HepG2 (cell line): ENCODE measurements around the gene MECR. TPM values are rescaled to one million over a fixed set of nuclear protein-coding genes. Genes with fewer than 3 reads are reported as not detected.

Experiments used
- DPF2 ChIP-seq: sonication (generic); formaldehyde crosslinking; IDR thresholded peaks from 2 replicates; pipeline ENCODE4 v1.4.0; 2020; ENCODE audit warnings: mild to moderate bottlenecking, low read depth, missing genetic modification reagents, borderline replicate concordance
- FOXM1 ChIP-seq: sonication (generic); formaldehyde crosslinking; IDR thresholded peaks from 2 replicates; pipeline ENCODE4 v1.5.0; 2020; ENCODE audit warnings: missing genetic modification reagents
- HMG20A ChIP-seq: IDR thresholded peaks from 2 replicates; pipeline ENCODE4 v1.6.1; 2016; ENCODE audit warnings: borderline replicate concordance
- HNF4G ChIP-seq, 2 experiments: sonication (generic) in 1 of 2; formaldehyde crosslinking in 1 of 2; IDR thresholded peaks; 2 replicates each; pipeline versions ENCODE4 v1.4.0 to v1.6.1; 2011 to 2020; ENCODE audit warnings: borderline replicate concordance in 2 of 2, low read depth in 2 of 2, mild to moderate bottlenecking in 2 of 2, low read length in 1 of 2, missing genetic modification reagents in 1 of 2, moderate library complexity in 1 of 2
- KLF15 ChIP-seq: sonication (generic); formaldehyde crosslinking; IDR thresholded peaks from 2 replicates; pipeline ENCODE4 v1.8.1; 2023; ENCODE audit warnings: borderline replicate concordance, mild to moderate bottlenecking, inconsistent platforms, missing genetic modification reagents, mixed read lengths
- LCORL ChIP-seq, 2 experiments: fragments of 450-650 bp in 1 of 2; sonication (generic) in 1 of 2; formaldehyde crosslinking in 1 of 2; IDR thresholded peaks; 2 replicates each; pipeline versions ENCODE4 v1.5.0 to v1.6.1; 2017 to 2020; ENCODE audit warnings: antibody characterized with exemption in 1 of 2, missing genetic modification reagents in 1 of 2
- ZNF274 ChIP-seq: sonication (generic); formaldehyde crosslinking; IDR thresholded peaks from 2 replicates; pipeline ENCODE4 v1.5.1; 2020; ENCODE audit warnings: mild to moderate bottlenecking, missing genetic modification reagents
- ZNF510 ChIP-seq: sonication (generic); formaldehyde crosslinking; IDR thresholded peaks from 2 replicates; pipeline ENCODE4 v1.4.0; 2020; ENCODE audit warnings: low read depth, mild to moderate bottlenecking, missing genetic modification reagents
- ZNF660 ChIP-seq: sonication (generic); formaldehyde crosslinking; IDR thresholded peaks from 2 replicates; pipeline ENCODE4 v1.5.1; 2020; ENCODE audit warnings: mild to moderate bottlenecking, low read depth, missing genetic modification reagents, borderline replicate concordance
- ZNF703 ChIP-seq: sonication (generic); formaldehyde crosslinking; IDR thresholded peaks from 2 replicates; pipeline ENCODE4 v1.5.1; 2020; ENCODE audit warnings: missing genetic modification reagents, mild to moderate bottlenecking, moderate library complexity, borderline replicate concordance
- polyA plus RNA-seq, 8 experiments: library from polyadenylated mRNA; depleted of rRNA in 3 of 8; stranded (reverse) in 7 of 8; unstranded in 1 of 8; fragments of >200 nt; fragmentation: Illumina TruSeq in 4 of 8; extraction: Trizol in 4 of 8; gene quantifications; 2 replicates each; pipeline versions ENCODE4 v1.2.1 to v1.2.3, GENCODE V29; 2011 to 2016; ENCODE audit warnings: low read depth in 4 of 8, missing spikeins in 1 of 8, mixed read lengths in 1 of 8; ENCODE audit not compliant: insufficient read depth in 1 of 8
- total RNA-seq, 5 experiments: library from RNA; depleted of rRNA; stranded (reverse); fragments of >200 nt; fragmentation: Illumina TruSeq; extraction: Trizol; gene quantifications; 2 replicates each; pipeline ENCODE4 v1.2.3, GENCODE V29; 2016; ENCODE audit warnings: low read depth in 1 of 5
- TF ChIP-seq, protein P1 (sequence below): sonication (generic); formaldehyde crosslinking; IDR thresholded peaks from 2 replicates; pipeline ENCODE4 v1.4.0; 2020; ENCODE audit warnings: mild to moderate bottlenecking, low read depth, missing genetic modification reagents
- TF ChIP-seq, protein P2 (sequence below): IDR thresholded peaks from 2 replicates; pipeline ENCODE4 v1.6.1; 2016; ENCODE audit warnings: low read depth, missing genetic modification reagents, missing compliant biosample characterization
- TF ChIP-seq, protein P3 (sequence below), 2 experiments: sonication (generic) in 1 of 2; formaldehyde crosslinking in 1 of 2; IDR thresholded peaks; 2 replicates each; pipeline versions ENCODE4 v1.6.1 to v1.9.0; 2014 to 2022; ENCODE audit warnings: antibody characterized with exemption in 1 of 2, borderline replicate concordance in 1 of 2, inconsistent platforms in 1 of 2, low read depth in 1 of 2, missing genetic modification reagents in 1 of 2

Gene MECR
- total and polyA plus RNA-seq, 2 of the 13 experiments (the other 11 are each of a cell fraction or from before 2014, with no cell fraction given), result 18.8 to 24.9 TPM

DNA sequence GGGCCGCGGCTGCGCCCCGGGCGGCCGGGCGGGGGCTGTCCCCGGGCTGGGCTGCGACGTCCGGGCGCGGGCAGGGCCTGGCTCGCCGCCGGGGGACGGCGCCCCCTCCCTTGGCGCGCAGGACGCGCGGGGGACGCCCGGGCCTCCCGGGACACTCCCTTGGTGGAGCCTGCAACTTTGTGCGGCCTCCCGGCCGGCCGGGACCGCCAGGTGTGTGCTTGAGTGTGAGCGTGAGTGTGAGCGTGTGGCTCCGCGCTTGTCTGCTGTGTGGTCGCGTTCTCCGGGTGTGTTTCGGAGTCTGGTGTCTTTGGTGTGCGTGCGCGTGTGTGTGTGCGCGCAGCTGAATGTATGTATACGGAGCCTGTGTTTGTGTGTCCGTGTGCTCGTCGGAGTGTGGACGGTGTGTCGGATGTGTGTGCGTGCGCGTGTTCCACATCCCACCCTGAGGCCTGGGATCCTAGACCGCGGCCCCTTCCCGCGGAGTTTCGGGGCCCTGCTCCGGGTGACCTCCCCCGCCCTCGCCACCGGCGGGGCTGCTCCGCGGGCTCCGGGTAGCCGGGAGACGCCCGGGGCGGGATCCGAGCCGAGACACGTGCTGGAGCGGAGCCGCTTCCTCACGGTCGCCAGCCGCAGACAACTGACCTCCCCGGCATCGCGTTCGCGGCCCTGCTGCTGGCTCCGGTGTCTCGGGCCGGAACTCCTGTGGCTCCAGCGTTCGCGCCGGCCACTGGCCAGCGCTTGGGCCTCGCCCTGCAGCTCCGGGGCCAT is 7.3 kb upstream of the MECR start (continued):
- TF ChIP-seq, protein P1, sequence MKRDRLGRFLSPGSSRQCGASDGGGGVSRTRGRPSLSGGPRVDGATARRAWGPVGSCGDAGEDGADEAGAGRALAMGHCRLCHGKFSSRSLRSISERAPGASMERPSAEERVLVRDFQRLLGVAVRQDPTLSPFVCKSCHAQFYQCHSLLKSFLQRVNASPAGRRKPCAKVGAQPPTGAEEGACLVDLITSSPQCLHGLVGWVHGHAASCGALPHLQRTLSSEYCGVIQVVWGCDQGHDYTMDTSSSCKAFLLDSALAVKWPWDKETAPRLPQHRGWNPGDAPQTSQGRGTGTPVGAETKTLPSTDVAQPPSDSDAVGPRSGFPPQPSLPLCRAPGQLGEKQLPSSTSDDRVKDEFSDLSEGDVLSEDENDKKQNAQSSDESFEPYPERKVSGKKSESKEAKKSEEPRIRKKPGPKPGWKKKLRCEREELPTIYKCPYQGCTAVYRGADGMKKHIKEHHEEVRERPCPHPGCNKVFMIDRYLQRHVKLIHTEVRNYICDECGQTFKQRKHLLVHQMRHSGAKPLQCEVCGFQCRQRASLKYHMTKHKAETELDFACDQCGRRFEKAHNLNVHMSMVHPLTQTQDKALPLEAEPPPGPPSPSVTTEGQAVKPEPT, result no peak
- TF ChIP-seq ZNF510 (CRISPR knock-in tag) (0 out of 2 replicates have a peak, but pooled peaks have one; percentile 42), FOXM1 (no peak), ZNF274 (CRISPR knock-in tag) (no peak), HNF4G (IDR thresholded peaks at IDR 0.05; ENCODE audit: borderline replicate concordance, low read depth, low read length) (no peak), HNF4G (CRISPR knock-in tag; IDR thresholded peaks at IDR 0.05; ENCODE audit: borderline replicate concordance, low read depth) (no peak), KLF15 (CRISPR knock-in tag) (no peak), ZNF703 (CRISPR knock-in tag) (no peak), DPF2 (no peak), HMG20A (CRISPR knock-in tag) (no peak), LCORL (IDR thresholded peaks at IDR 0.05) (no peak), LCORL (CRISPR knock-in tag; IDR thresholded peaks at IDR 0.05) (0 out of 2 replicates have a peak, but pooled peaks have one; percentile 11), ZNF660 (CRISPR knock-in tag) (no peak)
- TF ChIP-seq, protein P2, sequence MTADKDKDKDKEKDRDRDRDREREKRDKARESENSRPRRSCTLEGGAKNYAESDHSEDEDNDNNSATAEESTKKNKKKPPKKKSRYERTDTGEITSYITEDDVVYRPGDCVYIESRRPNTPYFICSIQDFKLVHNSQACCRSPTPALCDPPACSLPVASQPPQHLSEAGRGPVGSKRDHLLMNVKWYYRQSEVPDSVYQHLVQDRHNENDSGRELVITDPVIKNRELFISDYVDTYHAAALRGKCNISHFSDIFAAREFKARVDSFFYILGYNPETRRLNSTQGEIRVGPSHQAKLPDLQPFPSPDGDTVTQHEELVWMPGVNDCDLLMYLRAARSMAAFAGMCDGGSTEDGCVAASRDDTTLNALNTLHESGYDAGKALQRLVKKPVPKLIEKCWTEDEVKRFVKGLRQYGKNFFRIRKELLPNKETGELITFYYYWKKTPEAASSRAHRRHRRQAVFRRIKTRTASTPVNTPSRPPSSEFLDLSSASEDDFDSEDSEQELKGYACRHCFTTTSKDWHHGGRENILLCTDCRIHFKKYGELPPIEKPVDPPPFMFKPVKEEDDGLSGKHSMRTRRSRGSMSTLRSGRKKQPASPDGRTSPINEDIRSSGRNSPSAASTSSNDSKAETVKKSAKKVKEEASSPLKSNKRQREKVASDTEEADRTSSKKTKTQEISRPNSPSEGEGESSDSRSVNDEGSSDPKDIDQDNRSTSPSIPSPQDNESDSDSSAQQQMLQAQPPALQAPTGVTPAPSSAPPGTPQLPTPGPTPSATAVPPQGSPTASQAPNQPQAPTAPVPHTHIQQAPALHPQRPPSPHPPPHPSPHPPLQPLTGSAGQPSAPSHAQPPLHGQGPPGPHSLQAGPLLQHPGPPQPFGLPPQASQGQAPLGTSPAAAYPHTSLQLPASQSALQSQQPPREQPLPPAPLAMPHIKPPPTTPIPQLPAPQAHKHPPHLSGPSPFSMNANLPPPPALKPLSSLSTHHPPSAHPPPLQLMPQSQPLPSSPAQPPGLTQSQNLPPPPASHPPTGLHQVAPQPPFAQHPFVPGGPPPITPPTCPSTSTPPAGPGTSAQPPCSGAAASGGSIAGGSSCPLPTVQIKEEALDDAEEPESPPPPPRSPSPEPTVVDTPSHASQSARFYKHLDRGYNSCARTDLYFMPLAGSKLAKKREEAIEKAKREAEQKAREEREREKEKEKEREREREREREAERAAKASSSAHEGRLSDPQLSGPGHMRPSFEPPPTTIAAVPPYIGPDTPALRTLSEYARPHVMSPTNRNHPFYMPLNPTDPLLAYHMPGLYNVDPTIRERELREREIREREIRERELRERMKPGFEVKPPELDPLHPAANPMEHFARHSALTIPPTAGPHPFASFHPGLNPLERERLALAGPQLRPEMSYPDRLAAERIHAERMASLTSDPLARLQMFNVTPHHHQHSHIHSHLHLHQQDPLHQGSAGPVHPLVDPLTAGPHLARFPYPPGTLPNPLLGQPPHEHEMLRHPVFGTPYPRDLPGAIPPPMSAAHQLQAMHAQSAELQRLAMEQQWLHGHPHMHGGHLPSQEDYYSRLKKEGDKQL, result no peak
- TF ChIP-seq, protein P3, sequence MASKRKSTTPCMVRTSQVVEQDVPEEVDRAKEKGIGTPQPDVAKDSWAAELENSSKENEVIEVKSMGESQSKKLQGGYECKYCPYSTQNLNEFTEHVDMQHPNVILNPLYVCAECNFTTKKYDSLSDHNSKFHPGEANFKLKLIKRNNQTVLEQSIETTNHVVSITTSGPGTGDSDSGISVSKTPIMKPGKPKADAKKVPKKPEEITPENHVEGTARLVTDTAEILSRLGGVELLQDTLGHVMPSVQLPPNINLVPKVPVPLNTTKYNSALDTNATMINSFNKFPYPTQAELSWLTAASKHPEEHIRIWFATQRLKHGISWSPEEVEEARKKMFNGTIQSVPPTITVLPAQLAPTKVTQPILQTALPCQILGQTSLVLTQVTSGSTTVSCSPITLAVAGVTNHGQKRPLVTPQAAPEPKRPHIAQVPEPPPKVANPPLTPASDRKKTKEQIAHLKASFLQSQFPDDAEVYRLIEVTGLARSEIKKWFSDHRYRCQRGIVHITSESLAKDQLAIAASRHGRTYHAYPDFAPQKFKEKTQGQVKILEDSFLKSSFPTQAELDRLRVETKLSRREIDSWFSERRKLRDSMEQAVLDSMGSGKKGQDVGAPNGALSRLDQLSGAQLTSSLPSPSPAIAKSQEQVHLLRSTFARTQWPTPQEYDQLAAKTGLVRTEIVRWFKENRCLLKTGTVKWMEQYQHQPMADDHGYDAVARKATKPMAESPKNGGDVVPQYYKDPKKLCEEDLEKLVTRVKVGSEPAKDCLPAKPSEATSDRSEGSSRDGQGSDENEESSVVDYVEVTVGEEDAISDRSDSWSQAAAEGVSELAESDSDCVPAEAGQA (IDR thresholded peaks at IDR 0.05; ENCODE audit: low read depth), result no peak
- TF ChIP-seq, protein P3 (CRISPR knock-in tag; IDR thresholded peaks at IDR 0.05; ENCODE audit: borderline replicate concordance), result no peak
